ENCODE results near the gene AMPD2.

The AMPD2 gene

GRCh38 chr1:109589679-109590078 is 30.0 kb upstream of the AMPD2 start:
- H3K27me3 ChIP-seq = no peaks in the 10 kb centered on the region
- peaks cover 0 to 60% (median 8%) of the 10 kb centered on the region in 11 experiments; a peak in 11 of 22 replicates for H4K20me1 ChIP-seq
- no peak overlapping the region for H3K27ac ChIP-seq
- no peak for TF ChIP-seq Cebpa-rat (IDR thresholded peaks at IDR 0.05)
- H3K9ac ChIP-seq = no peak overlapping the region
- no peak overlapping the region for H3K4me2 ChIP-seq
- no peaks in the 10 kb centered on the region for H3K4me1 ChIP-seq
- H3K4me3 ChIP-seq = no peak overlapping the region
- H3K36me3 ChIP-seq = peaks cover 96 to 100% (median 99%) of the 10 kb centered on the region in 11 experiments
- no peaks in the 10 kb centered on the region for H3K9me3 ChIP-seq (replicated peaks in 1 of 11)

DNA sequence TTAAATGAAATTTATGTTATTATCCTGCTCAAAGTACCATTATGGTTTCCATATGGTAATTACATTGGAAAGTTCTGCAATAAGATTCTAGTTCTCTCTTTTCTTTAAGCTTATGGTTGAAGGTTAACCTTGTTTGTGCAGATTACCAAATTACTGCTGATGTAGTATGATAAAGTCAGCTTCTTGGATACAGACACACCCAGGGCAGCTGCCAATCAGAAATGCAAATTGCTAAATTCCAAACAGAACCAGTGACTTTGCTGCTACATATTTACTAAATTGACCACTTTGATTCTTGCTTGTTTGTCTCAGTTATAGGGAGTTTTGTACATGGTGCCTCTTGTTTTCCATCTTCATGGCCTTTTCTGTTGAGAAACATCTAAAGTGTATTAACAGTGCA is 26.7 kb upstream of the AMPD2 start:
- no peak overlapping the region for H3K27ac ChIP-seq
- H3K4me3 ChIP-seq = no peak overlapping the region
- no peaks in the 10 kb centered on the region for H3K4me1 ChIP-seq
- no peaks in the 10 kb centered on the region for H3K27me3 ChIP-seq
- no peak overlapping the region for H3K9ac ChIP-seq
- H3K36me3 ChIP-seq = peaks cover 85 to 100% (median 97%) of the 10 kb centered on the region in 11 experiments
- no peak for TF ChIP-seq Cebpa-rat (IDR thresholded peaks at IDR 0.05)
- H3K4me2 ChIP-seq = no peak overlapping the region
- no peaks in the 10 kb centered on the region for H3K9me3 ChIP-seq (replicated peaks in 1 of 11)
- peaks cover 0 to 46% (median 7%) of the 10 kb centered on the region in 11 experiments; a peak in 10 of 22 replicates for H4K20me1 ChIP-seq

GRCh38 chr1:109595531-109595930 is 24.1 kb upstream of the AMPD2 start:
- H3K4me1 ChIP-seq = peaks cover 0 to 14% (median 0%) of the 10 kb centered on the region in 10 experiments; a peak in 4 of 20 replicates
- no peaks in the 10 kb centered on the region for H3K27me3 ChIP-seq
- H3K36me3 ChIP-seq = peaks cover 63 to 95% (median 76%) of the 10 kb centered on the region in 11 experiments
- peaks cover 0 to 37% (median 2%) of the 10 kb centered on the region in 11 experiments; a peak in 9 of 22 replicates for H4K20me1 ChIP-seq
- no peak for TF ChIP-seq Cebpa-rat (IDR thresholded peaks at IDR 0.05)
- H3K9me3 ChIP-seq (replicated peaks in 1 of 11) = no peaks in the 10 kb centered on the region
- H3K4me3 ChIP-seq = no peak overlapping the region
- H3K27ac ChIP-seq = no peak overlapping the region
- no peak overlapping the region for H3K4me2 ChIP-seq
- no peak overlapping the region for H3K9ac ChIP-seq

DNA sequence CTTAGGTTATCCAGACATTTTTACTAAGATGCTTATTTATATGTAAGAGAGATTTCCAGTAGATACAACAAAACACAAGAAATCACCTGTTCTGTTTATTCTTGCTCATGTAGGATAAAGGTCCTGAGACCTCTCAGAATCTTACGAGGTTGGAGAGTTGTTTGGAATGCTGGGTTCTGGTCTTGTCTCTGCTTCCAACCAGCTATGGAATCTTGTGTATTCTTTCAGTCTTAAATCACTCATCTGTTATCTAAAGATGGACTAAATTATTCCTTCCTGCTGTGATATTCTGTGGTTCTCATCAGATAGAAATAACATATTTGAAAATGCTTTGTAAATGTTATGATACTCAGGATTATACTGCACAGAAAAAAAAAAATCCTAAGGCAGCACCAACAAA is 21.5 kb upstream of the AMPD2 start:
- Histone ChIP-seq H3K4me2 (no peak overlapping the region), H3K4me3 (no peak overlapping the region), H3K9ac (no peak overlapping the region), H3K27me3 (no peaks in the 10 kb centered on the region), H3K4me1 (peaks cover 0 to 14% (median 0%) of the 10 kb centered on the region in 10 experiments; a peak in 4 of 20 replicates), H4K20me1 (peaks cover 0 to 14% (median 0%) of the 10 kb centered on the region in 11 experiments; a peak in 3 of 22 replicates), H3K9me3 (replicated peaks in 1 of 11) (no peaks in the 10 kb centered on the region), H3K36me3 (peaks cover 37 to 78% (median 50%) of the 10 kb centered on the region in 11 experiments), H3K27ac (no peak overlapping the region)
- no peak for TF ChIP-seq Cebpa-rat (IDR thresholded peaks at IDR 0.05)

DNA sequence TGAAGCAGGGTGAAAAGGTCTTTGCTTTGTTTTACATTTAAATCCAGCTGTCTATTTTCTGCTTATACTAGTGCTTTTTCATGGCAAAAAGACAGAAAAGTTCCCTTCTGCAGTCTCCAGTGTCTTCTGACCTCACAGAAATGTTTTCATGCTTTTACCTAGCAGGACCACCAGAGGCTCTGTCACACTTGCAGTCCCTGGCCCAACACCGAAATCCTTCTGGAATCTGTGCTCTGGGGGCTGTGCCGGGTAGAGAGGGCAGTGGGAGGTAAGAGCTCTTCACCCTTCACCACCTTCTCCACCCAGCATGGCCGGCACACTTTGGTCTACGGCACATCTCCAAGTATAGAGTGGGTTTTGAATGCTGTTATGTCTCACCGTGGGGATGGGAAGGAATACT is 21.0 kb upstream of the AMPD2 start:
- Histone ChIP-seq H3K4me2 (no peak overlapping the region), H3K9me3 (replicated peaks in 1 of 11) (no peaks in the 10 kb centered on the region), H4K20me1 (peaks cover 0 to 12% (median 0%) of the 10 kb centered on the region in 11 experiments; a peak in 1 of 22 replicates), H3K36me3 (peaks cover 32 to 78% (median 45%) of the 10 kb centered on the region in 11 experiments; a peak in 21 of 22 replicates), H3K4me1 (peaks cover 0 to 14% (median 0%) of the 10 kb centered on the region in 10 experiments; a peak in 4 of 20 replicates), H3K4me3 (no peak overlapping the region), H3K27me3 (no peaks in the 10 kb centered on the region), H3K27ac (no peak overlapping the region), H3K9ac (no peak overlapping the region)
- TF ChIP-seq Cebpa-rat (IDR thresholded peaks at IDR 0.05) = no peak

DNA sequence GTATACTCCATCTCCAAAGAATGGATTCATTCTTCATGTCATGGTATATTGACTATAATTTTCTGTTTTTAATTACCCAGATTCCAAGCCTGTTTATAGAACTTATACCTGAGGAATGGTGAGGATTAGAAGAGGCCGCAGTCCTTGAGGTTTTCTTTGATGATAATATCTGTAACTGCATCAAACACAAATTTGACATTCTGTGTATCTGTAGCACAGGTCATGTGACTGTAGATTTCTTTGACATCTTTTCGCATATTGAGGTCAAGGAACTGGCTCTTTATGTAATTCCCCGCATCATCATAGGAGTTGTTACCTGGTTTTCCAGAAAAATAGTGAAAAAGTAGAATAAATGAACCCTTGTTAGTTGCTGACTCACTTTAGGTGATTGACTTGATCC is 16.4 kb upstream of the AMPD2 start:
- peaks cover 0 to 16% (median 0%) of the 10 kb centered on the region in 11 experiments; a peak in 3 of 22 replicates for H4K20me1 ChIP-seq
- H3K9ac ChIP-seq = no peak overlapping the region
- H3K27me3 ChIP-seq = no peaks in the 10 kb centered on the region
- TF ChIP-seq Cebpa-rat (IDR thresholded peaks at IDR 0.05) = no peak
- H3K4me2 ChIP-seq = no peak overlapping the region
- H3K4me3 ChIP-seq = no peak overlapping the region
- H3K27ac ChIP-seq = no peak overlapping the region
- H3K36me3 ChIP-seq = peaks cover 0 to 48% (median 6%) of the 10 kb centered on the region in 11 experiments; a peak in 12 of 22 replicates
- H3K9me3 ChIP-seq (replicated peaks in 1 of 11) = no peaks in the 10 kb centered on the region
- peaks cover 0 to 28% (median 6%) of the 10 kb centered on the region in 10 experiments; a peak in 10 of 20 replicates for H3K4me1 ChIP-seq

DNA sequence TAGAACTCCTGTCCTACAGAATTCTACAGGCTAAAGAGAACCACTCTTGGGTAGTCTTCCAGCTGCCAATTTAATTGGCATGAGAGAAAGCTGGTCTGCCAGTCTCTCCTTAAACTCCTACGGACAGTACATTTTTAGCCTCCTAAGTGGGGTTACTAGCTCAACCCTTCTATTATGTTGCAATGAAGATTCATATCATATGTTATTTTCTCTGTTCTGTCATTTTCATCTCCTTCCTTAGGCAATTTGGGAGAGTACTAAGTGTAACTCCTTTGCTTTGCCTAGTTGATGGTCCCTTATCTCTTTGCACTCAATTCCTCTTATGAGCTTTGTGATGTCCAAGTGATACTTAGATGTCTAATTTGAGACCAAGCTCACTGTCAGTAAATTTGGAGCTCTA is 14.3 kb upstream of the AMPD2 start:
- no peak overlapping the region for H3K9ac ChIP-seq
- H3K27me3 ChIP-seq = no peaks in the 10 kb centered on the region
- no peak overlapping the region for H3K4me2 ChIP-seq
- no peak for TF ChIP-seq Cebpa-rat (IDR thresholded peaks at IDR 0.05)
- H3K36me3 ChIP-seq = peaks cover 0 to 31% (median 0%) of the 10 kb centered on the region in 11 experiments; a peak in 3 of 22 replicates
- H3K4me3 ChIP-seq = no peak overlapping the region
- peaks cover 0 to 9% (median 0%) of the 10 kb centered on the region in 11 experiments; a peak in 3 of 22 replicates for H4K20me1 ChIP-seq
- no peaks in the 10 kb centered on the region for H3K9me3 ChIP-seq (replicated peaks in 1 of 11)
- H3K27ac ChIP-seq = no peak overlapping the region
- H3K4me1 ChIP-seq = peaks cover 0 to 33% (median 0%) of the 10 kb centered on the region in 10 experiments; a peak in 6 of 20 replicates

- H3K27ac ChIP-seq = no peak overlapping the region
- no peaks in the 10 kb centered on the region for H3K27me3 ChIP-seq
- H4K20me1 ChIP-seq = peaks cover 0 to 4% (median 0%) of the 10 kb centered on the region in 11 experiments; a peak in 2 of 22 replicates
- H3K9ac ChIP-seq = no peak overlapping the region
- H3K4me3 ChIP-seq = no peak overlapping the region
- H3K4me1 ChIP-seq = peaks cover 9 to 62% (median 14%) of the 10 kb centered on the region in 10 experiments
- no peaks in the 10 kb centered on the region for H3K9me3 ChIP-seq (replicated peaks in 1 of 11)
- no peak overlapping the region for H3K4me2 ChIP-seq
- no peak for TF ChIP-seq Cebpa-rat (IDR thresholded peaks at IDR 0.05)
- H3K36me3 ChIP-seq = peaks cover 0 to 12% (median 0%) of the 10 kb centered on the region in 11 experiments; a peak in 1 of 22 replicates
Observed at GRCh38 chr1:109609881-109610280, 9.8 kb upstream of the AMPD2 start.

DNA sequence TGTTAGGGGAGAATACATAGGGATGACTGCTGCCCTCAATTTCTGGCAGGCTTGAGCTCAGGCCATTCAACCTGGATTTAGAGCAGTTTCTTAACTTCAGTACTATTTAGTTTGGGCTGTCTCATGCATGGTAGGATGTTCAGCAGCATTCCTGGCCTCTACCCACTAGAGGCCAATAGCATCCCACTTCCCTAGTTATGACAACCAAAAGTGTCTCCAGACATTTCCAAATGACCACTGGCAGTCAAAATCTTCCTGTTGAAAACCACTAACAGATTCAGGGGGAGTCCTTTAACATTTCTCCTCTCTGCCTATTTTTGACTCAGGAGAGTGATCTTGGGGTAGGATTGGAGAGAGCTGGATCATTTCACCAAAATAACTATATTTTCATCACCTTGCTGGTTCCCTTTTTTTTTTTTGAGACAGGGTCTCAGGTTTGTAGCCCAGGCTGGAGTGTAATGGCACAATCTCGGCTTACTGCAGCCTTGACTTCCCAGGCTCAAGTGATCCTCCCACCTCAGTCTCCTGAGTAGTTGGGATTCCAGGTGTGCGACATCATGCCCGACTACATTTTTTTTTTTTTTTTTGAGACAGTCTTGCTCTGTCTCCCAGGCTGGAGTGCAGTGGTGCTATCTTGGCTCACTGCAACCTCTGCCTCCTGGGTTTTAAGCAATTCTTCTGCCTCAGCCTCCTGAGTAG is 8.9 kb upstream of the AMPD2 start:
- Histone ChIP-seq H3K9me3 (replicated peaks in 1 of 11) (no peaks in the 10 kb centered on the region), H3K27me3 (no peaks in the 10 kb centered on the region), H3K4me2 (no peak overlapping the region), H3K4me3 (no peak overlapping the region), H4K20me1 (peaks cover 0 to 9% (median 0%) of the 10 kb centered on the region in 11 experiments; a peak in 1 of 22 replicates), H3K9ac (no peak overlapping the region), H3K36me3 (peaks cover 0 to 4% (median 0%) of the 10 kb centered on the region in 11 experiments; a peak in 1 of 22 replicates), H3K27ac (no peak overlapping the region), H3K4me1 (peaks cover 18 to 70% (median 23%) of the 10 kb centered on the region in 10 experiments)
- no peak for TF ChIP-seq Cebpa-rat (IDR thresholded peaks at IDR 0.05)
